ENCODE data around the gene PPARD.

- TF ChIP-seq EZH2 (IDR thresholded peaks at IDR 0.05) (no peak), CTCF (IDR thresholded peaks at IDR 0.05) (no peak)
Observed at GRCh38 chr6:35371494-35372262, 29.3 kb downstream of the PPARD start.
